K562 (cell line): ENCODE data around the gene RBPJL. TPM values are rescaled to one million over a fixed set of nuclear protein-coding genes. Genes with fewer than 3 reads are reported as not detected.

Experiments used
- CBX5 ChIP-seq: IDR thresholded peaks from 2 replicates; pipeline ENCODE4 v1.6.1; 2014; ENCODE audit warnings: low read depth, borderline replicate concordance
- DACH1 ChIP-seq: fragments of 450-650 bp; IDR thresholded peaks from 2 replicates; pipeline ENCODE4 v1.6.1; 2018; ENCODE audit not compliant: partially characterized antibody
- FOXO4 ChIP-seq: fragments of 450-650 bp; formaldehyde crosslinking; IDR thresholded peaks from 2 replicates; pipeline ENCODE4 v1.4.0; 2020; ENCODE audit warnings: mild to moderate bottlenecking, moderate library complexity
- HMG20B ChIP-seq: fragments of 250-450 bp; sonication (Bioruptor Pico); IDR thresholded peaks from 2 replicates; pipeline ENCODE4 v1.5.0; 2021; ENCODE audit warnings: mild to moderate bottlenecking
- JUN ChIP-seq, 2 experiments: sonication (generic) in 1 of 2; formaldehyde crosslinking in 1 of 2; IDR thresholded peaks; 2 replicates each; pipeline versions ENCODE4 v1.6.1 to v1.8.0; 2012 to 2022; ENCODE audit warnings: borderline replicate concordance in 2 of 2, mild to moderate bottlenecking in 2 of 2, improper control_type of control experiment in 1 of 2, low read depth in 1 of 2, low read length in 1 of 2, missing genetic modification reagents in 1 of 2
- MLLT1 ChIP-seq, 2 experiments: fragments of 450-650 bp; IDR thresholded peaks; 2 replicates each; pipeline ENCODE4 v1.6.1; 2016
- MTA1 ChIP-seq: fragments of 450-650 bp; IDR thresholded peaks from 2 replicates; pipeline ENCODE4 v1.6.1; 2017; ENCODE audit warnings: borderline replicate concordance
- POLR2AphosphoS5 ChIP-seq: IDR thresholded peaks from 2 replicates; pipeline ENCODE4 v1.6.1; 2011; ENCODE audit warnings: mild to moderate bottlenecking, low read depth, low read length, moderate library complexity; ENCODE audit not compliant: control insufficient read depth, insufficient read depth
- ZBTB1 ChIP-seq: sonication (generic); formaldehyde crosslinking; IDR thresholded peaks from 2 replicates; pipeline ENCODE4 v1.8.1; 2023; ENCODE audit warnings: missing genetic modification reagents, low read depth, mild to moderate bottlenecking, borderline replicate concordance
- ZMIZ1 ChIP-seq, 2 experiments: fragments of 150-350 bp in 1 of 2; IDR thresholded peaks; 2 replicates each; pipeline ENCODE4 v1.6.1; 2012 to 2016; ENCODE audit warnings: low read depth in 2 of 2, low read length in 2 of 2, mild to moderate bottlenecking in 1 of 2, moderate library complexity in 1 of 2
- ZNF140 ChIP-seq: fragments of 250-450 bp; sonication (Bioruptor Pico); IDR thresholded peaks from 2 replicates; pipeline ENCODE4 v1.8.0; 2021; ENCODE audit warnings: moderate library complexity, mild to moderate bottlenecking, inconsistent platforms
- polyA plus RNA-seq, 8 experiments: library from polyadenylated mRNA; depleted of rRNA in 4 of 8; stranded (reverse) in 5 of 8; unstranded in 3 of 8; fragments of >200 nt; fragmentation: Nextera tagmentation in 2 of 8; fragmentation: Illumina TruSeq in 1 of 8; extraction: Ambion mirVana in 2 of 8; extraction: Trizol in 1 of 8; gene quantifications; 2 replicates each; pipeline versions ENCODE4 v1.2.1 to v1.2.3, GENCODE V29; 2011 to 2014; ENCODE audit warnings: inconsistent platforms in 1 of 8, missing spikeins in 1 of 8
- total RNA-seq, 7 experiments: library from RNA; depleted of rRNA in 6 of 7; stranded (reverse); fragments of >200 nt in 6 of 7; fragmentation: Illumina TruSeq in 2 of 7; extraction: Trizol in 2 of 7; gene quantifications; 2 replicates each; pipeline versions ENCODE4 v1.2.1 to v1.2.3, GENCODE V29; 2011 to 2021; ENCODE audit warnings: low replicate concordance in 1 of 7
- TF ChIP-seq, protein P1 (sequence below): fragments of 450-650 bp; formaldehyde crosslinking; IDR thresholded peaks from 2 replicates; pipeline ENCODE4 v1.4.0; 2020; ENCODE audit warnings: mild to moderate bottlenecking, moderate library complexity
- TF ChIP-seq, protein P2 (sequence below): fragments of 250-450 bp; sonication (Bioruptor Pico); IDR thresholded peaks from 2 replicates; pipeline ENCODE4 v1.8.0; 2022; ENCODE audit warnings: inconsistent platforms

RBPJL gene
- total and polyA plus RNA-seq, 9 of the 15 experiments (the other 6 are each of a cell fraction or from before 2014, with no cell fraction given): not detected

DNA sequence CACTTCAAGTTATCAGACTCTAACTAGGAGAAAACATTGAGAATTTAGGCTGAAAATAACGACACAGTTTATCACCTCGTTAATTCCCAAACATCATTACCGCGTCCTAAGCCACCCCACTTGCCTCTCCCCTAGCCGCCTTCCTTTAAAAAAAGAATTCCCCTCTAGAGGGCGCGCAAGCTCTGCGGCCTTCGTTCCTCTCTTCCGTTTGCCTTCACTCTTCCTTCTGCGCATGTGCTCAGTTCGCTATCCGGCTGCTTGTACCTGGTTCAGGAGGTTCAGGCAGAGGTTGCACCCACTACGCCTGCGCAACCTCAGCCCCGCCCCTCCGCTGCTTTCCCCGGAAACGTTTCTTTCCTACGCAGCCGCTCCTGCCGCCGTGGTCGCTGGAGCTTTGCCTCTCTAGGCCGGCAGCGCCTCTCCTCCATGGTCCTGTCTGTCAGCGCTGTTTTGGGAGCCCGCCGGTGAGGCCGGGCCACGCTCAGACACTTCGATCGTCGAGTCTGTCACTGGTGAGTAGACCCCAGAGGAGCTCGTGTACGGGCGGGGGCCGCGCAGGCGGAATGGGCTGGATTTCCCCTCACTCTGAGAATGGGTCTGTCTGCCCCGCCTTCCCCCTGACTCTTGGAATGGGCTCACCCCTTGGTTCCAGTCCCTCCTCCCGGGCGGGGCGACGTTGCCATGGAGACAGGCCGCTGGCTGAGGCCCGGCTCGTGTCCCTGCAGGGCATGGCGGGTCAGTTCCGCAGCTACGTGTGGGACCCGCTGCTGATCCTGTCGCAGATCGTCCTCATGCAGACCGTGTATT is 56.4 kb downstream of the RBPJL start, which contains the start of gene SYS1 (continued):
- TF ChIP-seq ZMIZ1 (IDR thresholded peaks at IDR 0.05; ENCODE audit: low read depth in 2 of 2, low read length in 2 of 2) (peak; percentile 1 to 26; a peak in 1 of 4 replicates), HMG20B (CRISPR knock-in tag) (no peak), DACH1 (peak; percentile 46), MTA1 (no peak), FOXO4 (no peak), JUN (IDR thresholded peaks at IDR 0.05; ENCODE audit: borderline replicate concordance, low read depth, low read length) (no peak), JUN (CRISPR knock-in tag; IDR thresholded peaks at IDR 0.05; ENCODE audit: borderline replicate concordance) (no peak), ZBTB1 (no peak), MLLT1 (IDR thresholded peaks at IDR 0.05) (peak in 1 of 2 experiments; percentile 9; a peak in 1 of 4 replicates), ZNF140 (CRISPR knock-in tag) (no peak), CBX5 (no peak), POLR2AphosphoS5 (peak; percentile 87)
- TF ChIP-seq, protein P1, sequence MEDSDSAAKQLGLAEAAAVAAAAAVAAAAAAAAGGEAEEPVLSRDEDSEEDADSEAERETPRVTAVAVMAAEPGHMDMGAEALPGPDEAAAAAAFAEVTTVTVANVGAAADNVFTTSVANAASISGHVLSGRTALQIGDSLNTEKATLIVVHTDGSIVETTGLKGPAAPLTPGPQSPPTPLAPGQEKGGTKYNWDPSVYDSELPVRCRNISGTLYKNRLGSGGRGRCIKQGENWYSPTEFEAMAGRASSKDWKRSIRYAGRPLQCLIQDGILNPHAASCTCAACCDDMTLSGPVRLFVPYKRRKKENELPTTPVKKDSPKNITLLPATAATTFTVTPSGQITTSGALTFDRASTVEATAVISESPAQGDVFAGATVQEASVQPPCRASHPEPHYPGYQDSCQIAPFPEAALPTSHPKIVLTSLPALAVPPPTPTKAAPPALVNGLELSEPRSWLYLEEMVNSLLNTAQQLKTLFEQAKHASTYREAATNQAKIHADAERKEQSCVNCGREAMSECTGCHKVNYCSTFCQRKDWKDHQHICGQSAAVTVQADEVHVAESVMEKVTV (CRISPR knock-in tag): peak; percentile 45; the same call in 1 of the 2 replicates
- TF ChIP-seq, protein P2, sequence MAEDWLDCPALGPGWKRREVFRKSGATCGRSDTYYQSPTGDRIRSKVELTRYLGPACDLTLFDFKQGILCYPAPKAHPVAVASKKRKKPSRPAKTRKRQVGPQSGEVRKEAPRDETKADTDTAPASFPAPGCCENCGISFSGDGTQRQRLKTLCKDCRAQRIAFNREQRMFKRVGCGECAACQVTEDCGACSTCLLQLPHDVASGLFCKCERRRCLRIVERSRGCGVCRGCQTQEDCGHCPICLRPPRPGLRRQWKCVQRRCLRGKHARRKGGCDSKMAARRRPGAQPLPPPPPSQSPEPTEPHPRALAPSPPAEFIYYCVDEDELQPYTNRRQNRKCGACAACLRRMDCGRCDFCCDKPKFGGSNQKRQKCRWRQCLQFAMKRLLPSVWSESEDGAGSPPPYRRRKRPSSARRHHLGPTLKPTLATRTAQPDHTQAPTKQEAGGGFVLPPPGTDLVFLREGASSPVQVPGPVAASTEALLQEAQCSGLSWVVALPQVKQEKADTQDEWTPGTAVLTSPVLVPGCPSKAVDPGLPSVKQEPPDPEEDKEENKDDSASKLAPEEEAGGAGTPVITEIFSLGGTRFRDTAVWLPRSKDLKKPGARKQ (CRISPR knock-in tag): no peak
